ENCODE results near the gene CASP2.
"Not testable (repeated sequence)": the region's sequence is repeated elsewhere in the genome, so short reads cannot be mapped to it uniquely, and the experiment has no call there.

The CASP2 gene

GRCh38 chr7:143256325-143256724 lies 31.8 kb upstream of the CASP2 start:
- peaks cover 0 to 8% of the 10 kb centered on the region in 2 donors for H3K36me3 Mint-ChIP-seq
- no peak overlapping the region for H3K4me3 Mint-ChIP-seq
- no peaks in the 10 kb centered on the region for H3K27me3 Mint-ChIP-seq
- DNase-seq (no peak), ATAC-seq (replicated peaks) (peak in 1 of 2 donors; percentile 30)
- peak overlapping the region; percentile 68 for H3K27ac Mint-ChIP-seq
- H3K4me1 Mint-ChIP-seq, result peaks cover 20 to 24% of the 10 kb centered on the region in 2 donors
- peaks cover 8 to 10% of the 10 kb centered on the region in 2 donors for H3K9me3 Mint-ChIP-seq

- H3K4me1 Mint-ChIP-seq, result peaks cover 18 to 19% of the 10 kb centered on the region in 2 donors
- no peak for DNase-seq
- peak overlapping the region; percentile 68 for H3K27ac Mint-ChIP-seq
- peaks cover 8 to 10% of the 10 kb centered on the region in 2 donors for H3K9me3 Mint-ChIP-seq
- H3K27me3 Mint-ChIP-seq, result no peaks in the 10 kb centered on the region
- H3K4me3 Mint-ChIP-seq, result no peak overlapping the region
- H3K36me3 Mint-ChIP-seq, result peaks cover 0 to 8% of the 10 kb centered on the region in 2 donors
- peak; percentile 86 to 93 for ATAC-seq (replicated peaks)
Measured at GRCh38 chr7:143256932-143257331, 31.2 kb upstream of the CASP2 start.

- Mint-ChIP-seq H3K27ac (no peak overlapping the region), H3K4me1 (peaks cover 15% of the 10 kb centered on the region in 2 donors), H3K27me3 (no peaks in the 10 kb centered on the region), H3K9me3 (peaks cover 8% of the 10 kb centered on the region in 2 donors), H3K4me3 (no peak overlapping the region), H3K36me3 (peaks cover 0 to 8% of the 10 kb centered on the region in 2 donors)
- no peak for DNase-seq
- no peak for ATAC-seq (replicated peaks)
Measured at GRCh38 chr7:143257501-143257900, 30.6 kb upstream of the CASP2 start.

GRCh38 chr7:143258831-143259230 lies 29.3 kb upstream of the CASP2 start:
- Mint-ChIP-seq H3K36me3 (peaks cover 4 to 5% of the 10 kb centered on the region in 2 donors), H3K27me3 (no peaks in the 10 kb centered on the region), H3K4me1 (peaks cover 14 to 18% of the 10 kb centered on the region in 2 donors), H3K9me3 (peaks cover 5 to 6% of the 10 kb centered on the region in 2 donors), H3K27ac (peak overlapping the region; percentile 65), H3K4me3 (peak overlapping the region; percentile 27 to 48)
- DNase-seq (no peak), ATAC-seq (replicated peaks) (no peak)

GRCh38 chr7:143259765-143260164 lies 28.4 kb upstream of the CASP2 start:
- no peaks in the 10 kb centered on the region for H3K27me3 Mint-ChIP-seq
- H3K4me3 Mint-ChIP-seq, result no peak overlapping the region
- peaks cover 21 to 25% of the 10 kb centered on the region in 2 donors for H3K4me1 Mint-ChIP-seq
- peaks cover 6 to 14% of the 10 kb centered on the region in 2 donors for H3K36me3 Mint-ChIP-seq
- ATAC-seq (replicated peaks), result no peak
- no peaks in the 10 kb centered on the region for H3K9me3 Mint-ChIP-seq
- no peak for DNase-seq
- H3K27ac Mint-ChIP-seq, result peak overlapping the region; percentile 26

- H3K9me3 Mint-ChIP-seq, result no peaks in the 10 kb centered on the region
- ATAC-seq (replicated peaks), result no peak
- DNase-seq, result no peak
- no peak overlapping the region for H3K27ac Mint-ChIP-seq
- peaks cover 19 to 28% of the 10 kb centered on the region in 2 donors for H3K4me1 Mint-ChIP-seq
- peaks cover 17 to 22% of the 10 kb centered on the region in 2 donors for H3K36me3 Mint-ChIP-seq
- H3K27me3 Mint-ChIP-seq, result no peaks in the 10 kb centered on the region
- peak overlapping the region in 1 of 2 donors; percentile 54 for H3K4me3 Mint-ChIP-seq
Measured at GRCh38 chr7:143261901-143262300, 26.2 kb upstream of the CASP2 start.

GRCh38 chr7:143263266-143264195 lies 24.6 kb upstream of the CASP2 start, which contains the start of gene GSTK1:
Gene GSTK1 (plus strand): TSS chr7:143263441. CDS start chr7:143263514, 73 bp downstream.
- no peaks in the 10 kb centered on the region for H3K27me3 Mint-ChIP-seq
- peaks cover 22 to 27% of the 10 kb centered on the region in 2 donors for H3K36me3 Mint-ChIP-seq
- DNase-seq, result peak; percentile 72
- peak within 1 kb of the TSS; percentile 95 for H3K27ac Mint-ChIP-seq
- H3K9me3 Mint-ChIP-seq, result no peaks in the 10 kb centered on the region
- peak within 1 kb of the TSS; percentile 95 to 99 for H3K4me3 Mint-ChIP-seq
- ATAC-seq (replicated peaks), result peak; percentile 98 to 99
- peaks cover 19 to 33% of the 10 kb centered on the region in 2 donors for H3K4me1 Mint-ChIP-seq

GRCh38 chr7:143264196-143264568 lies 24.0 kb upstream of the CASP2 start:
- Mint-ChIP-seq H3K4me1 (peaks cover 17 to 33% of the 10 kb centered on the region in 2 donors), H3K27ac (peak overlapping the region; percentile 92), H3K4me3 (peak overlapping the region; percentile 95 to 99), H3K36me3 (peaks cover 26 to 34% of the 10 kb centered on the region in 2 donors)
- DNase-seq; H3K27me3 Mint-ChIP-seq; ATAC-seq (replicated peaks); H3K9me3 Mint-ChIP-seq: not testable (repeated sequence)

- Mint-ChIP-seq H3K4me1 (peaks cover 14 to 33% of the 10 kb centered on the region in 2 donors), H3K27me3 (no peaks in the 10 kb centered on the region), H3K4me3 (peak overlapping the region; percentile 95 to 99), H3K36me3 (peaks cover 31 to 43% of the 10 kb centered on the region in 2 donors), H3K9me3 (no peaks in the 10 kb centered on the region), H3K27ac (no peak overlapping the region)
- no peak for ATAC-seq (replicated peaks)
- no peak for DNase-seq
Measured at GRCh38 chr7:143265017-143265693, 23.0 kb upstream of the CASP2 start.

- Mint-ChIP-seq H3K27me3 (no peaks in the 10 kb centered on the region), H3K27ac (no peak overlapping the region), H3K9me3 (no peaks in the 10 kb centered on the region), H3K36me3 (peaks cover 27 to 57% of the 10 kb centered on the region in 2 donors), H3K4me3 (no peak overlapping the region), H3K4me1 (peaks cover 12 to 27% of the 10 kb centered on the region in 2 donors)
- DNase-seq (no peak), ATAC-seq (replicated peaks) (no peak)
Measured at GRCh38 chr7:143269251-143269650, 18.9 kb upstream of the CASP2 start.

- ATAC-seq (replicated peaks) (no peak), DNase-seq (no peak)
- Mint-ChIP-seq H3K27me3 (no peaks in the 10 kb centered on the region), H3K4me1 (peaks cover 1 to 13% of the 10 kb centered on the region in 2 donors), H3K36me3 (peaks cover 15 to 42% of the 10 kb centered on the region in 2 donors), H3K9me3 (no peaks in the 10 kb centered on the region), H3K4me3 (no peak overlapping the region), H3K27ac (no peak overlapping the region)
Measured at GRCh38 chr7:143271240-143271639, 16.9 kb upstream of the CASP2 start.

- Mint-ChIP-seq H3K36me3 (peaks cover 14 to 32% of the 10 kb centered on the region in 2 donors), H3K27ac (no peak overlapping the region), H3K9me3 (no peaks in the 10 kb centered on the region), H3K27me3 (no peaks in the 10 kb centered on the region), H3K4me1 (peaks cover 1 to 11% of the 10 kb centered on the region in 2 donors), H3K4me3 (no peak overlapping the region)
- no peak for DNase-seq
- ATAC-seq (replicated peaks), result no peak
Measured at GRCh38 chr7:143272871-143273270, 15.3 kb upstream of the CASP2 start.

- Mint-ChIP-seq H3K27ac (peak overlapping the region; percentile 88), H3K9me3 (no peaks in the 10 kb centered on the region), H3K4me3 (peak overlapping the region; percentile 70 to 81), H3K4me1 (peaks cover 28 to 43% of the 10 kb centered on the region in 2 donors), H3K27me3 (no peaks in the 10 kb centered on the region), H3K36me3 (no peaks in the 10 kb centered on the region)
- DNase-seq (no peak), ATAC-seq (replicated peaks) (peak; percentile 83 to 85)
Measured at GRCh38 chr7:143279186-143280098, 8.7 kb upstream of the CASP2 start.
